ENCODE results near the gene DDX10. TPM values are rescaled to one million over a fixed set of nuclear protein-coding genes. Genes with fewer than 3 reads are reported as not detected.

Gene DDX10
- total RNA-seq, 1 experiment from 2014 or later: 72.2 TPM

GRCh38 chr11:108685419-108686130 is 20.7 kb downstream of the DDX10 start:
- Histone ChIP-seq H3K9me3 (ENCODE audit: low read depth, low read length, poor library complexity, severe bottlenecking) (no peaks in the 10 kb centered on the region), H3K4me1 (ENCODE audit: insufficient read depth, low read length, poor library complexity, severe bottlenecking) (no peaks in the 10 kb centered on the region), H3K36me3 (ENCODE audit: insufficient read depth, low read length, poor library complexity, severe bottlenecking) (peaks cover 4% of the 10 kb centered on the region), H3K4me3 (ENCODE audit: low read depth, low read length, poor library complexity, severe bottlenecking) (no peak overlapping the region), H3K27me3 (replicated peaks; ENCODE audit: insufficient read depth, low read depth, low read length, poor library complexity) (no peaks in the 10 kb centered on the region), H3K27ac (ENCODE audit: low read depth, low read length, poor library complexity, severe bottlenecking) (no peak overlapping the region)
- TF ChIP-seq CTCF (conservative IDR thresholded peaks at IDR 0.05; ENCODE audit: low read depth, low read length) (no peak), EZH2 (IDR thresholded peaks at IDR 0.05; ENCODE audit: borderline replicate concordance, low read depth, low read length, poor library complexity, severe bottlenecking) (no peak)
- no peak for DNase-seq (ENCODE audit: low spot score)
- CTCF ChIA-PET: no interaction called here
- BruUV-seq (replicated peaks): no TSS peak
- intact Hi-C loops (cut with micrococcal nuclease; ENCODE audit: unreplicated experiment): no loop called here
- POLR2A ChIA-PET (ENCODE audit: low non-redundant PET): no interaction called here

- Histone ChIP-seq H3K4me1 (ENCODE audit: insufficient read depth, low read length, poor library complexity, severe bottlenecking) (no peaks in the 10 kb centered on the region), H3K36me3 (ENCODE audit: insufficient read depth, low read length, poor library complexity, severe bottlenecking) (peaks cover 8% of the 10 kb centered on the region), H3K4me3 (ENCODE audit: low read depth, low read length, poor library complexity, severe bottlenecking) (no peak overlapping the region), H3K27ac (ENCODE audit: low read depth, low read length, poor library complexity, severe bottlenecking) (no peak overlapping the region), H3K27me3 (replicated peaks; ENCODE audit: insufficient read depth, low read depth, low read length, poor library complexity) (no peaks in the 10 kb centered on the region), H3K9me3 (ENCODE audit: low read depth, low read length, poor library complexity, severe bottlenecking) (no peaks in the 10 kb centered on the region)
- POLR2A ChIA-PET (ENCODE audit: low non-redundant PET): interaction anchor here (0.7 kb wide), 1 partner anchor 57 kb away, joined by 3 read pairs; no protein-coding TSS in a partner anchor
- TF ChIP-seq EZH2 (IDR thresholded peaks at IDR 0.05; ENCODE audit: borderline replicate concordance, low read depth, low read length, poor library complexity, severe bottlenecking): no peak
- TF ChIP-seq CTCF (conservative IDR thresholded peaks at IDR 0.05; ENCODE audit: low read depth, low read length): no peak
- intact Hi-C loops (cut with micrococcal nuclease; ENCODE audit: unreplicated experiment): no loop called here
- CTCF ChIA-PET: no interaction called here
- BruUV-seq (replicated peaks): no TSS peak
- no peak for DNase-seq (ENCODE audit: low spot score)
Measured at GRCh38 chr11:108693852-108694251, 29.0 kb downstream of the DDX10 start.

- Histone ChIP-seq H3K27ac (ENCODE audit: low read depth, low read length, poor library complexity, severe bottlenecking) (no peak overlapping the region), H3K4me1 (ENCODE audit: insufficient read depth, low read length, poor library complexity, severe bottlenecking) (no peaks in the 10 kb centered on the region), H3K36me3 (ENCODE audit: insufficient read depth, low read length, poor library complexity, severe bottlenecking) (peaks cover 8% of the 10 kb centered on the region), H3K9me3 (ENCODE audit: low read depth, low read length, poor library complexity, severe bottlenecking) (no peaks in the 10 kb centered on the region), H3K4me3 (ENCODE audit: low read depth, low read length, poor library complexity, severe bottlenecking) (no peak overlapping the region), H3K27me3 (replicated peaks; ENCODE audit: insufficient read depth, low read depth, low read length, poor library complexity) (no peaks in the 10 kb centered on the region)
- no TSS peak for BruUV-seq (replicated peaks)
- ChIA-PET CTCF (no interaction called here), POLR2A (ENCODE audit: low non-redundant PET) (no interaction called here)
- intact Hi-C loops (cut with micrococcal nuclease; ENCODE audit: unreplicated experiment): no loop called here
- DNase-seq (ENCODE audit: low spot score): no peak
- TF ChIP-seq CTCF (conservative IDR thresholded peaks at IDR 0.05; ENCODE audit: low read depth, low read length) (no peak), EZH2 (IDR thresholded peaks at IDR 0.05; ENCODE audit: borderline replicate concordance, low read depth, low read length, poor library complexity, severe bottlenecking) (no peak)
Measured at GRCh38 chr11:108694846-108695245, 30.0 kb downstream of the DDX10 start.

Data from A673 (cell line).